Ishikawa (cell line): ENCODE data around the gene TNIK.

ENCODE experiments used
- CREB1 ChIP-seq: IDR thresholded peaks from 2 replicates; pipeline ENCODE4 v1.6.1; 2012; ENCODE audit warnings: low read depth
- EGR1 ChIP-seq: IDR thresholded peaks from 2 replicates; pipeline ENCODE4 v1.6.1; 2012
- EP300 ChIP-seq: IDR thresholded peaks from 2 replicates; pipeline ENCODE4 v1.6.1; 2012; ENCODE audit warnings: borderline replicate concordance
- MAX ChIP-seq: IDR thresholded peaks from 2 replicates; pipeline ENCODE4 v1.6.1; 2012
- NFIC ChIP-seq: IDR thresholded peaks from 2 replicates; pipeline ENCODE4 v1.6.1; 2012
- REST ChIP-seq: IDR thresholded peaks from 2 replicates; pipeline ENCODE4 v1.6.1; 2012; ENCODE audit warnings: low read depth, mild to moderate bottlenecking

- TF ChIP-seq EGR1 (no peak), REST (no peak), NFIC (no peak), MAX (no peak), CREB1 (no peak), EP300 (no peak)
Measured at GRCh38 chr3:171194965-171195364, 265.2 kb downstream of the TNIK start.
